ENCODE data around the gene SSBP4.

Gene SSBP4

DNA sequence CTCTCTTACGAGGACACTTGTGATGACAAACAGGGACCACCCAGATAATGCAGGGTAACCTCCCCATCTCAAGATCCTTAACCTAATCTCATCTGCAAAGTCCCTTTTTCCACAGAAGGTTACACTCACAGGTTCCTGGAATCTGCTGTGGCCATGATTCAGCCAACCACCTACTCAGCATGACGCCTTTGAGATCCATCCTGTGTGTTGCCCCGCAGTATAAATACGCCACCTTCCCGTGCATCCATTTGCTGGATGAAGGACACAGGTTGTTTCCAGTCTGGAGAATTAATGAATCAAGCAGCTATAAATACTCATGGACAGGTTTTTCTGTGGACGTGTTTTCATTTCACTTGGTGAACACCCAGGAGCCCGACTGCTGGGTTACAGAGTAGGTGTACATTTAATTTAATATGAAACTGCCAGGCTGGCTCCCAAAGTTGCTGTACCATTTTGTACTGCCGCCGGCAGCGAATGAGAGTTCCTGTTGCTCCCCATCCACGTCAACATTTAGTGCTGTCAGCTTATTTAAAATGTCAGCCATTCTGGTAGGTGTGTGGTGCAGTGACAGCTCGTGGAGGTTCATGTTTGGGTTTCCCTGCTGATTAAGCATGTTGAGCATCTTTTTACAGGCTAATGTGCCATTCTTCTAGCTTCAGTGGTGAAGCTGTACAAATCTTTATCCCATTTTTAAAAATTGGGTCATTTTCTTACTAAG, 62.5 kb downstream of the SSBP4 start:
- DNase-seq (ENCODE audit: low read depth in 2 of 2, low spot score in 1 of 2): no peak

GRCh38 chr19:18483119-18483890, 64.1 kb downstream of the SSBP4 start:
- DNase-seq (ENCODE audit: low read depth in 2 of 2, low spot score in 1 of 2): no peak

Measured in stimulated activated CD8-positive, alpha-beta memory T cell treated with anti-CD3 and anti-CD28 coated beads, Interleukin-4, amount 100 ng/mL, for 1 hour (primary cell).